Middle frontal gyrus (tissue), 1 donor: ENCODE data around the gene EIF2B5.

ENCODE experiments used
- DNase-seq: peaks from one replicate; pipeline ENCODE4 v3.0.0-alpha.2; 2015; ENCODE audit warnings: low spot score; ENCODE audit errors: extremely low spot score

The EIF2B5 gene

DNA sequence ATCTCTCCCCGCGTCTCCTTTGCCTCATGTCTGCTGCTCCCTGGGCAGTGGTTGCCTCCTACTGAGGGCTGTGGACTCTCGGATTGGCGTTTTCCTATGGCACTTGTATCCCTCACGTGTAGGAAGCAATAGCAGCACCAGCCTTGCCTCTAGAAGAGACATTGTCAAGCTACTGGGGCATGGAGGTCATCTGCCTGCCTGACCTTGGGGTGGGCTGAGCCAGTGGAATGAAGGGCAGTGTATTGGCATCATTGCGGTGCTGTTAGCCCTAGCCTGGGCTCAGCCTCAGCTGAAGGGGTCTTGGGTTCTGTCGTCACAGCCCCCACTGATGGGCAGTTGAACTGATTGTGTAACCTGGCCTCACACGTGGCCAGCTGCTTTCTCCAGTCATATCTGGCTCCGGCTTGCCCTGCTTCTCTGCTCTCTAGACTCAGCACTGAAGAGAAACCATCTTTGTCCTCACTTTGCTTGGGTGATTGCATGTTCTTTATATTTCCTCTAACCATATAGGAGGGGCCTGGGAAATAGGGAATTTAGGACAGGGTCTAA lies 58.9 kb downstream of the EIF2B5 start:
- DNase-seq = no peak
